K562 (cell line): ENCODE data around the gene MUC5B. TPM values are rescaled to one million over a fixed set of nuclear protein-coding genes. Genes with fewer than 3 reads are reported as not detected.

Experiments used
- ATAC-seq: fragments of 200-7000 bp; cut with Tn5 transposase; 3 replicates; pipeline ENCODE4 v1.9.1; 2020; ENCODE audit warnings: moderate library complexity
- BruUV-seq: library from RNA; stranded (reverse); fragments of 400-500 nt; replicated peaks from 2 replicates; lab custom pipeline; 2021; lab: Mats Ljungman, UMichigan
- CTCF ChIA-PET: fragments of 300-600 bp; formaldehyde crosslinking; extraction: SDS; loops from one replicate; lab custom pipeline; 2021; ENCODE audit warnings: low intra/inter-chr PET ratio; lab: Yijun Ruan, JAX
- POLR2A ChIA-PET: fragments of 300-600, 350-650 bp; sonication (Branson Sonifier 250); formaldehyde crosslinking; extraction: SDS; loops from one replicate; lab custom pipeline; 2021; ENCODE audit warnings: antibody characterized with exemption, inconsistent platforms; lab: Yijun Ruan, JAX
- DNase-seq, 4 experiments: peaks; one replicate each; pipeline versions ENCODE4 v3.0.0 to v3.0.0-alpha.2; 2011 to 2018; ENCODE audit warnings: low spot score in 3 of 4, mixed read lengths in 3 of 4; ENCODE audit errors: extremely low read depth in 1 of 4
- FAIRE-seq: peaks from 2 replicates; lab custom pipeline; 2011; peaks lifted over from hg19 to GRCh38; lab: Jason Lieb, UNC
- H2AFZ ChIP-seq: 2 replicates; pipeline ENCODE4 v1.6.0; 2011; ENCODE audit warnings: low read depth, low read length, control low read depth, inconsistent platforms
- H3K27ac ChIP-seq: fragments of 200-600 bp; 3 replicates; pipeline ENCODE4 v1.8.0; 2011; ENCODE audit warnings: low read depth, mild to moderate bottlenecking, control low read depth, inconsistent platforms, low read length, moderate library complexity, mixed read lengths; ENCODE audit errors: extremely low read depth
- H3K27me3 ChIP-seq, 2 experiments: fragments of 300-600 bp in 1 of 2; 2 replicates in 1 of 2; 3 replicates in 1 of 2; pipeline versions ENCODE4 v1.6.0 to v1.8.0; 2011; ENCODE audit warnings: inconsistent platforms in 2 of 2, low read length in 2 of 2, mild to moderate bottlenecking in 1 of 2, mixed read lengths in 1 of 2, moderate library complexity in 1 of 2; ENCODE audit not compliant: control insufficient read depth in 2 of 2, insufficient read depth in 2 of 2
- H3K36me3 ChIP-seq: fragments of 300-600 bp; 3 replicates; pipeline ENCODE4 v1.8.0; 2011; ENCODE audit warnings: mild to moderate bottlenecking, low read length, inconsistent platforms; ENCODE audit not compliant: control insufficient read depth, insufficient read depth
- H3K4me1 ChIP-seq, 2 experiments: fragments of 200-600 bp in 1 of 2; replicated peaks in 1 of 2; 2 replicates in 1 of 2; 3 replicates in 1 of 2; pipeline versions ENCODE4 v1.5.1 to v1.8.0; 2011; ENCODE audit warnings: inconsistent platforms in 2 of 2, low read length in 2 of 2, mild to moderate bottlenecking in 1 of 2, mixed read lengths in 1 of 2, moderate library complexity in 1 of 2; ENCODE audit not compliant: control insufficient read depth in 2 of 2, insufficient read depth in 2 of 2
- H3K4me2 ChIP-seq: 2 replicates; pipeline ENCODE4 v1.6.1; 2011; ENCODE audit warnings: low read length, control low read depth, inconsistent platforms, mixed read lengths; ENCODE audit not compliant: insufficient read depth
- H3K4me3 ChIP-seq: fragments of 200-600 bp; sonication (generic), shearing (Covaris generic); 2 replicates; pipeline ENCODE4 v1.5.1; 2016; ENCODE audit warnings: control low read depth, inconsistent platforms
- H3K79me2 ChIP-seq: fragments of 200-600 bp; 3 replicates; pipeline ENCODE4 v1.8.0; 2011; ENCODE audit warnings: low read length, inconsistent platforms; ENCODE audit not compliant: control insufficient read depth, insufficient read depth
- H3K9ac ChIP-seq, 2 experiments: 2 replicates each; pipeline versions ENCODE4 v1.6.0 to v1.6.1; 2011; ENCODE audit warnings: low read depth in 2 of 2, low read length in 2 of 2, control low read depth in 1 of 2, inconsistent platforms in 1 of 2, mild to moderate bottlenecking in 1 of 2, mixed read lengths in 1 of 2; ENCODE audit not compliant: insufficient read depth in 1 of 2
- H3K9me1 ChIP-seq: one replicate; pipeline ENCODE4 v1.6.0; 2011; ENCODE audit warnings: inconsistent platforms, mild to moderate bottlenecking, low read length, moderate library complexity; ENCODE audit not compliant: control insufficient read depth, insufficient read depth
- H3K9me3 ChIP-seq: replicated peaks from 2 replicates; pipeline ENCODE4 v1.5.1; 2011; ENCODE audit warnings: low read depth, low read length, inconsistent platforms; ENCODE audit not compliant: control insufficient read depth, insufficient read depth
- H4K20me1 ChIP-seq: replicated peaks from 2 replicates; pipeline ENCODE4 v1.6.1; 2011; ENCODE audit warnings: low read length, inconsistent platforms, mixed read lengths; ENCODE audit not compliant: control insufficient read depth, insufficient read depth
- CREBBP ChIP-seq: IDR thresholded peaks from one replicate; pipeline ENCODE4 v1.6.1; 2012; ENCODE audit warnings: low read depth, mild to moderate bottlenecking, control low read depth, inconsistent platforms, low read length
- MCM3 ChIP-seq: fragments of 450-650 bp; IDR thresholded peaks from 2 replicates; pipeline ENCODE4 v1.6.1; 2016
- MIER1 ChIP-seq: fragments of 450-650 bp; IDR thresholded peaks from 2 replicates; pipeline ENCODE4 v1.6.1; 2016; ENCODE audit warnings: antibody characterized with exemption, mild to moderate bottlenecking, low read depth
- NFE2 ChIP-seq: IDR thresholded peaks from 2 replicates; pipeline ENCODE4 v1.6.1; 2014; ENCODE audit warnings: antibody characterized with exemption, low read depth
- POLR2H ChIP-seq: IDR thresholded peaks from 2 replicates; pipeline ENCODE4 v1.6.1; 2016; ENCODE audit warnings: missing genetic modification characterization, low read depth, mild to moderate bottlenecking, control low read depth, missing compliant biosample characterization, moderate library complexity
- TEAD1 ChIP-seq, 2 experiments: fragments of 450-650 bp in 1 of 2; sonication (generic) in 1 of 2; formaldehyde crosslinking; IDR thresholded peaks; 2 replicates each; pipeline versions ENCODE4 v1.4.0 to v1.8.0; 2020 to 2022; ENCODE audit warnings: mild to moderate bottlenecking in 2 of 2, missing genetic modification reagents in 1 of 2
- WHSC1 ChIP-seq: IDR thresholded peaks from one replicate; pipeline ENCODE4 v1.6.1; 2012; ENCODE audit warnings: low read length, control low read depth, inconsistent platforms
- ZNF224 ChIP-seq: sonication (generic); formaldehyde crosslinking; IDR thresholded peaks from 2 replicates; pipeline ENCODE4 v1.8.0; 2022; ENCODE audit warnings: mild to moderate bottlenecking, missing genetic modification reagents
- WGBS: fragments of 100-300 bp; shearing (Covaris generic); methylation state at CpG from one replicate; pipeline ENCODE4 v1.1.6; 2016; ENCODE audit warnings: low coverage, mixed read lengths; ENCODE audit not compliant: insufficient coverage; ENCODE audit errors: missing lambda C conversion rate; 5-methylcytosine and 5-hydroxymethylcytosine counted together
- in situ Hi-C: fragments of 300-500 bp; cut with MboI; formaldehyde crosslinking; loops from 4 replicates; pipeline ENCODE4 v1.15.0; 2018; ENCODE audit warnings: inconsistent platforms, mixed read lengths
- intact Hi-C: fragments of 100-400 bp; cut with micrococcal nuclease; formaldehyde crosslinking; loops from 2 replicates; pipeline ENCODE4 v1.14.2; 2022
- polyA plus RNA-seq, 8 experiments: library from polyadenylated mRNA; depleted of rRNA in 4 of 8; stranded (reverse) in 5 of 8; unstranded in 3 of 8; fragments of >200 nt; fragmentation: Nextera tagmentation in 2 of 8; fragmentation: Illumina TruSeq in 1 of 8; extraction: Ambion mirVana in 2 of 8; extraction: Trizol in 1 of 8; gene quantifications; 2 replicates each; pipeline versions ENCODE4 v1.2.1 to v1.2.3, GENCODE V29; 2011 to 2014; ENCODE audit warnings: inconsistent platforms in 1 of 8, missing spikeins in 1 of 8
- total RNA-seq, 7 experiments: library from RNA; depleted of rRNA in 6 of 7; stranded (reverse); fragments of >200 nt in 6 of 7; fragmentation: Illumina TruSeq in 2 of 7; extraction: Trizol in 2 of 7; gene quantifications; 2 replicates each; pipeline versions ENCODE4 v1.2.1 to v1.2.3, GENCODE V29; 2011 to 2021; ENCODE audit warnings: low replicate concordance in 1 of 7
- TF ChIP-seq, protein P1 (sequence below), 2 experiments: fragments of 150-350 bp in 1 of 2; IDR thresholded peaks; 2 replicates each; pipeline ENCODE4 v1.6.1; 2012 to 2016; ENCODE audit warnings: low read depth in 2 of 2, low read length in 2 of 2, mild to moderate bottlenecking in 1 of 2, moderate library complexity in 1 of 2

Gene MUC5B
- total and polyA plus RNA-seq, 9 of the 15 experiments (the other 6 are each of a cell fraction or from before 2014, with no cell fraction given), result 0.04 to 0.95 TPM; not detected in 7

- 86% methylated on average over 5 of the region's 9 CpGs for WGBS
- H3K9ac ChIP-seq, result no peak overlapping the region
Observed at GRCh38 chr11:1287928-1288327, 65.1 kb downstream of the MUC5B start.

More at GRCh38 chr11:1287928-1288327, 65.1 kb downstream of the MUC5B start:
- Histone ChIP-seq H3K4me3 (no peak overlapping the region), H3K4me1 (no peaks in the 10 kb centered on the region; a peak in 1 of 5 replicates)
- BruUV-seq, result no TSS peak
- CTCF ChIA-PET, result no interaction called here
- intact Hi-C loops, result no loop called here
- TF ChIP-seq WHSC1 (no peak), TEAD1 (CRISPR knock-in tag; IDR thresholded peaks at IDR 0.05) (no peak), MCM3 (no peak), POLR2H (tag) (no peak), MIER1 (no peak), ZNF224 (CRISPR knock-in tag) (no peak), NFE2 (no peak), CREBBP (no peak)
- TF ChIP-seq, protein P1, sequence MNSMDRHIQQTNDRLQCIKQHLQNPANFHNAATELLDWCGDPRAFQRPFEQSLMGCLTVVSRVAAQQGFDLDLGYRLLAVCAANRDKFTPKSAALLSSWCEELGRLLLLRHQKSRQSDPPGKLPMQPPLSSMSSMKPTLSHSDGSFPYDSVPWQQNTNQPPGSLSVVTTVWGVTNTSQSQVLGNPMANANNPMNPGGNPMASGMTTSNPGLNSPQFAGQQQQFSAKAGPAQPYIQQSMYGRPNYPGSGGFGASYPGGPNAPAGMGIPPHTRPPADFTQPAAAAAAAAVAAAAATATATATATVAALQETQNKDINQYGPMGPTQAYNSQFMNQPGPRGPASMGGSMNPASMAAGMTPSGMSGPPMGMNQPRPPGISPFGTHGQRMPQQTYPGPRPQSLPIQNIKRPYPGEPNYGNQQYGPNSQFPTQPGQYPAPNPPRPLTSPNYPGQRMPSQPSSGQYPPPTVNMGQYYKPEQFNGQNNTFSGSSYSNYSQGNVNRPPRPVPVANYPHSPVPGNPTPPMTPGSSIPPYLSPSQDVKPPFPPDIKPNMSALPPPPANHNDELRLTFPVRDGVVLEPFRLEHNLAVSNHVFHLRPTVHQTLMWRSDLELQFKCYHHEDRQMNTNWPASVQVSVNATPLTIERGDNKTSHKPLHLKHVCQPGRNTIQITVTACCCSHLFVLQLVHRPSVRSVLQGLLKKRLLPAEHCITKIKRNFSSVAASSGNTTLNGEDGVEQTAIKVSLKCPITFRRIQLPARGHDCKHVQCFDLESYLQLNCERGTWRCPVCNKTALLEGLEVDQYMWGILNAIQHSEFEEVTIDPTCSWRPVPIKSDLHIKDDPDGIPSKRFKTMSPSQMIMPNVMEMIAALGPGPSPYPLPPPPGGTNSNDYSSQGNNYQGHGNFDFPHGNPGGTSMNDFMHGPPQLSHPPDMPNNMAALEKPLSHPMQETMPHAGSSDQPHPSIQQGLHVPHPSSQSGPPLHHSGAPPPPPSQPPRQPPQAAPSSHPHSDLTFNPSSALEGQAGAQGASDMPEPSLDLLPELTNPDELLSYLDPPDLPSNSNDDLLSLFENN (IDR thresholded peaks at IDR 0.05; ENCODE audit: low read depth in 2 of 2, low read length in 2 of 2), result no peak
- TF ChIP-seq, all 486 proteins: peak for 0
- Histone ChIP-seq H4K20me1 (no peaks in the 10 kb centered on the region), H3K79me2 (no peaks in the 10 kb centered on the region), H3K9me3 (peaks cover 2% of the 10 kb centered on the region; the same call in 1 of the 2 replicates), H2AFZ (no peak overlapping the region), H3K27me3 (no peaks in the 10 kb centered on the region), H3K36me3 (peaks cover 58% of the 10 kb centered on the region; the same call in 1 of the 3 replicates), H3K4me2 (no peak overlapping the region), H3K27ac (no peak overlapping the region), H3K9me1 (no peaks in the 10 kb centered on the region)
- POLR2A ChIA-PET, result no interaction called here
- in situ Hi-C loops, result no loop called here
- DNase-seq, result no peak
- ATAC-seq, result no peak
- FAIRE-seq, result no peak
